NCI-H82 treated with DMSO at 0.1 percent for 48 hours (cell line): Measurements from ENCODE around the gene RPA1.
"Not testable (repeated sequence)": the region's sequence is repeated elsewhere in the genome, so short reads cannot be mapped to it uniquely, and the experiment has no call there.

Experiments
- DNase-seq: peaks from one replicate; lab custom pipeline; 2025; ENCODE audit not compliant: unreplicated experiment; lab: John Stamatoyannopoulos, UW

Gene RPA1

DNA sequence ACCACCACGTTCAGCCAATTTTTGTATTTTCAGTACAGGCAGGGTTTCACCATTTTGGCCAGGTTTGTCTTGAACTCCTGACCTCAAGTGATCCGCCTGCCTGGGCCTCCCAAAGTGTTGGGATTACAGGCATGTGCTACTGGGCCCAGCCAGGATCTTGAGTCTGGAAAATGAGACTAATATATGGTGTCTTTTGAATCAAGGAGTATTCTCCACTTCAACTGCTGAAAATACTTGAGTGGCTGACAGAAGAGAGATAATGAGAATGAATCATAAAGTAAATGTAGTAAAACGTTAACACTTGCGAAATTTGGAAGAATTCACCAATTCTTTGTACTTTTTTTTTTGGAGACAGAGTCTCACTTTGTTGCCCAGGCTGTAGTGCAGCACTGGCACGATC is 16.7 kb upstream of the RPA1 start:
- DNase-seq = no peak

DNA sequence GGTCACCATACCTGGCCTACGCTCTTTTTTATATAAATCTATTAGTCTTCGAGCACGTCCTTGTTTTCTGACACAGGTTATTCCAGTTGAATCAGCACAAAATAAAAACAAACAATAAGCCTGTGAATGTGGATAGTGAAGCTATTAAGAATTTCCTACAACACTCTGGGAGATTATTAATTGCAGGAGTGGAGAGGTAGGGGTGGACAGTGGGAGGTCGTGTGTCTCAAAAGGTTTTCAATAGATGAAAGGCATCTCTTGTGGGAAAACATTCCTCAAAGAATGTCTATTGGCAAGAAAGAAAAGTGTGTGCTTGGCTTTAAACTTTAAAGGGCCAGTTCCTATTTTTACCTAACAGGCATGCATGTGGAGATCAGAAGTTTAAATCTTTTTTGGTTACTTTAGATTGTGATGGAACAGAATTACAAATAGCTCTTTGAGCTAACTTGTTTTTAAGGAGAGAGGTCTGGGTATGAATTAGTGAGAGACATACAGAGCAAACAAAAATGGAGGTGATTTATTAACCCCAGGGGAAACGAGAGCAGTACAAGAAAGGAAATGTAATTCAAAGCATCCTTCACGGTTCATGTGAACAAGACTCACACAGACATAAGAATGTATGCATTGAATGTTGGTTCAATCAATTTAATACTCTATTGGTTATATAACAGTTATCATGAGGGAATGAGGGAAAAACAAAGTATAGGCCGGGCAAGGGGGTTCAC is 9.1 kb upstream of the RPA1 start:
- DNase-seq = no peak

DNA sequence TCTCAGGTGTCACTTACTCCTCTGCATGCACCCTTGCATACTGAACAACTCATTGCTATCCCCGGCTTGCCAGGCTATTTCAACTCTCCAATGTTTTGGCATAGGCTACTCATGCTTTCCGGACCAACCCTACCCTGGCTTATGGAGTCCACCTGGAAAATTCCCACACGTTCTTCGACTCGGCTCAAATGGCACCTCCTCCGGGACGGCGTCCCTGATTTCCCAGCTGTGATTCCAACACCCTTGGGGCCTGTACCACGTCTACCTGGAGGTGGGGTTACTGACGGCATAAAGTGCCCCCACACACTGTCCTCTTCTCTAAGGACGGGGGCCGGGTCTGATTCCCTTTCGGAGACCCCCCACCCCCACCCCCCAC is 601 bp upstream of the RPA1 start:
- no peak for DNase-seq

DNA sequence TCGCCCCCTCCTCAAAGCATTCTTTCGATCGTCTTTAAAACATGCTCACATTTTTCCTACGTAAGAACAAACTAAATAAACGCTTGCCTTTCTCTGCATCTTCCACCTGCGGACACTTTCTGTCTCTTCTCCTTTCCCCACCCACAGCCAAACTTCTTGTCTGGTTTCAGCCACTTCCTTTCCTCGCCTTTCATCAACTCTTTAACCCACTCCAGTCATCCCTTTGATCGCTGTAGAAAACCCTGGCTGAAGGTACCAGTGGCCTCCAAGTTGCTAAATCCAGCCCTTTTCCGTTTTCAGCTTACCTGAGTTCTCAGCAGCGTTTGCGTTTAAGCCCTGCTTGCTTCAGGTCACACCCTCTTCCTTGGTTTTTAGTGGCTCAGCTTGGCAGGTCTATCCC is 483 bp downstream of the RPA1 start:
- peak; percentile 37 for DNase-seq

DNA sequence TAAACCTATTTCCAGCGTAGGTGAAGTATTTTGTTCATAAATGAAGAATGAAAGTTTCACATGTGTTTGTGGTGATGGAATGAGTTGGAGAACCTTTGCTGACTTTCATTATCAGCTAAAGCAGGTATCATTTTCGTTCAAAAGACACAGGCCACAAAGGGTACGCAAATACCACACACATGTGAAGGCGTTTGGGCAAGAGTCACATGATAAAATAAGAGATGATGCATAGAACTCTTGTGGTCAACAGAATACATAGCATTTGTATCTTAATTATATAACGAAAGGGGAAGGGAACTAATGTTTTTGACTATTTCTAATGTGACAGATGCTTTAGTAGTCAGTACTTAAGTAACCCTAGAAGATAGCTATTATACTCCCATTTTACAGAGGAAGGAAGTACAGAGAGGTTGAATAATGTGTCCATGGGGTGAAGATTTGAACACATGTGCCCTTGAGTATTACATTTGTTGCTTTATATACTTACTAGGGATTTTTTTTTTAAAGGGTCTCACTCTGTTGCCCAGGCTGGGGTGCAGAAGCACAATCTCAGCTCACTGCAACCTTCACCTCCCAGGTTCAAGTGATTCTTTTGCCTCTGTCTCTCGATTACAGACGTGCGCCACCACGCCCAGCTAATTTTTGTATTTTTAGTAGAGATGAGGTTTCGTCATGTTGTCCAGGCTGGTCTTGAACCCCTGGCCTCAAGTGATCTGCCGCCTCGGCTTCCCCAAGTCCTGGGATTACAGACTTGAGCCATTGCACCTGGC is 4.8 kb downstream of the RPA1 start:
- no peak for DNase-seq

DNA sequence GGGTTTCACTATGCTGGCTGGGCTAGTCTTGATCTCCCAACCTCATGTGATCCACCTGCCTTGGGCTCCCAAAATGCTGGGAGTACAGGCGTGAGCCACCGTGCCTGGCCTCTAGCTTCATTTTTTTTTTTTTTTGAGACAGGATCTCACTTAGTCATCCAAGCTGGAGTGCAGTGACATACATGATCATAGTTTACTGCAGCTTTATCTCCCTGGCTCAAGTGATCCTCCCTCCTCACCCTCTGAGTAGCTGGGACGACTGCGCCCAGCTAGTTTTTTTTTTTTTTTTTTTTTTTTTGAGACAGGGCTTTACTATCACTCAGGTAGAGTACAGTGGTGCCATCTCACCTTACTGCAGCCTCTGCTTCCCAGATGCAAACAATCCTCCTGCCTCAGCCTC is 9.7 kb downstream of the RPA1 start:
- DNase-seq = no peak

DNA sequence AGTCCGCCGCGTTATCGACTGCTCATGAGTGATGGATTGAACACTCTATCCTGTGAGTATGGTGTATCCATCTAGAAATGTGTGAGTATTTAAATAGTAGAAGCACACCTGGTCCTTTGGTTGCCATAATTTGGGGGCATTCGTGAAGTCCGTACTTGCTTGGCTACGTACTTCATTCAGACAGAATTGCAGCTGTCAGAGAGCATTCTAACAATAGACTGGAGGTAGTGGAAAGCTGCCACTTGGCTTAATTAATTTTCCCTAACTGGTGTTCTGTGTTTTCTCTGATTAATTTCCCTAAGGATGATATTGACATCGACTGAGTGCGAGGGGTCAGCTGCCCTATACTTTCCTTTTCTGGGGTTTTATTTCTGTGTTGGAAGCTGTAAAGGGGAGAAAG is 14.1 kb downstream of the RPA1 start:
- no peak for DNase-seq

DNA sequence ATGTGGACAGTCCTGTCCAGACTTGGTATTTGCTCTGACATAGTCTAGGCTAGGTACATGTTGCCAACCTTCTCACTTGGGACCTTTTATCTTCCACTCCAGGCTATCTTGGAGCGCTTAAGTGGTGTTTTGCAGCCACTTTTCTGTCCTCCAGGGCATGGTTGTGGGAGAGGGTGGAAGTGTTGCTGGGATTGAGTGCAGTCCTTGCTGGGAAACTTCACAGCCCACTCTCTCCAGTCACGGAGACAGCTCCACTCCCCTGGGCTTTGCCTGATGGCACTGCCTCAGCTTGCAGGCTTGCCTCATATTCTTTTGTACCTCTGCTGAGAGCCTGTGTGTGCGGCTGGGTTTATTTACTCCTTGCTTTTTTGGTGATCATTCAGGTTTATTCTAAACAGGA is 17.4 kb downstream of the RPA1 start:
- no peak for DNase-seq

DNA sequence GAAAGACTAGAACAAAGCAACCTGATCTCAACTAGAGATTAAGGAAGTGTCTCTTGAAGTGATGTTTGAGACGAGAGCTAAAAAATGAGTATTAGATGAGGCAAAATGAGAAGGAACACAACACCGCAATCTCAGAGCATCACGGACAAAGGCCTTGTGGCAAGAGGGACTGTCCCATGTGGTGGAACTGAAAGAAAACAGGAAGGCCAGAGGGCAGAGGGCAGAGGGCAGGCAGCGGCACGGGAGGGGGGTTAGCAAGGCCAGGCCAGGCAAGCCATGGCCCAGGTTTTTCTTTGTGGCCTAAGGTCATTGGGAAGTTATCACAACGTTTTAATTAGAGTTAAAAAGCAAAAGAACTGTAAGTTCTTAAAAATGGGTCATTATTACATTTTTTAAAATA is 22.5 kb downstream of the RPA1 start:
- DNase-seq = no peak

DNA sequence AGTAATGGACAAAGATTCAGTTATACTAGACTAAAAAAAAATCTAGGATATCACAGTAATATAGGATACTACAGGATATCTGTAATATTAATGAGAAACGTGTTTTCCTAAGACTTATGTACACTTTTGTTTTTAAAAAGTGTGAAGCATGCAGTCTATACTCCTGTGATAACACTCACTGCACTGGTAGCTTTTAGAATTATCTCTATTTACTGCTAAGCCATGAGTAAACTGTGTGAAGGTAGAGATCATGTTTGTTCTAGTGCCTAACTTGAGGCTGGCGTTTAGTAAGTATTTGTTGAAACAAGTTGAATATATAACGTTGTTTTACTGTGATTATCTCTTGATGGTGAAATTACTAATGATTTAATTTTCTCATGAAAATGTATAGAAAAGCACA is 23.9 kb downstream of the RPA1 start:
- no peak for DNase-seq

DNA sequence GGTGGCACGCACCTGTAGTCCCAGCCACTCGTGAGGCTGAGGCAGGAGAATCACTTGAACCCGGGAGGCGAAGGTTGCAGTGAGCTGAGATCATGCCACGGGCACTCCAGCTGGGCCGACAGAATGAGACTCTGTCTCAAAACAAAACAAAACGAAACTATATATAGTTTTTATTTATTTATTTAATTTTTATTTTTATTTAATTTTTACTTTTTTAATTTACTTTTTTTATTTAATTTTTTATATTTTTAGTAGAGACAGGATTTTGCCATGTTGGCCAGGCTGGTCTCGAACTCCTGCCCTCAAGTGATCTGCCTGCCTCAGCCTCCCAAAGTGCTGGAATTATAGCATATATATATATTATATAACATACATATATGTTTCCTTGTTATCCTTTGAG is 26.7 kb downstream of the RPA1 start:
- DNase-seq = not testable (repeated sequence)

DNA sequence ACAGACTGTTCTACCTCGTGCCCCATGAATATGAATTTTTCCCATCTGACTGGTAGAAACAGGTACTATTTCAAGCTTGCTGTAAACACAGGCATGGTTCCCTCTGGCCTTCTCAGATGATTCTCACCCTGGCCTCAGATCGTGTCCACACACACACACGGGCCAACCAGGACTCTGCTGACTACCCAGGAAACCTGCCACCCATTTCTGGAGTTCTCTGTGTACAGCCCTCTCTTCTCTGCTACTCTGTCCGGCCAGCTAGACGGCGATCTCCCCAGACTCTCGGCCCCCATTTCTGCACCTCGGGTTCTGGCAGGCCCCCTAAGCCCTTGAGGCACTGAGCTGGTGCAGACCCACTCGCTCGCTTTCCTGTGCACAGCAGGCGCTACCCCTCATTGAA is 31.2 kb downstream of the RPA1 start:
- DNase-seq = no peak

DNA sequence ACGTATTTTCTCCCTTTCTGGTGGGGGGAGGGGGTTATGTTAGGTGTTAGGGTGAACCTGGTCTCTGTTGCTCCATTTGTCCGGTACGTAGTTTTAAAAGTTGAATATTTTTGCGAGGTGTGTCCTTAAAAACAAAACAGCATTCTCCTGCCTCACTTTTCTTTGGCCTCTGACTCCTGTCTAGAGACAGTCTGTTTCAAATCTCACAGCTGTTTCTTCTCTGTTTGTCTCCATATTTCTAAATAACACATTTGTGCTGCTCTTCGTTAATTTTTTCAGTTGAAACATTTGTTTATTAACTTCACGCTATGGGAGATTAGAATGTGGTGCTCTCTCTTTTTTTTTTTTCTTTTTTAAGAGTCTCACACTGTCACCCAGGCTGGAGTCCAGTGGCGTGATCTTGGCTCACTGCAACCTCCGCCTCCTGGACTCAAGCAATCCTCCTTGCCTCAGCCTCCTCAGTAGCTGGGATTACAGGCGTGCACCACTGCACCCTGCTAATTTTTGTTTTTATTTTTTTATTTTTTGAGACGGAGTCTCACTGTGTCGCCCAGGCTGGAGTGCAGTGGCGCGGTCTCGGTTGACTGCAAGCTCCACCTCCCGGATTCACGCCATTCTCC is 31.7 kb downstream of the RPA1 start:
- no peak for DNase-seq

DNA sequence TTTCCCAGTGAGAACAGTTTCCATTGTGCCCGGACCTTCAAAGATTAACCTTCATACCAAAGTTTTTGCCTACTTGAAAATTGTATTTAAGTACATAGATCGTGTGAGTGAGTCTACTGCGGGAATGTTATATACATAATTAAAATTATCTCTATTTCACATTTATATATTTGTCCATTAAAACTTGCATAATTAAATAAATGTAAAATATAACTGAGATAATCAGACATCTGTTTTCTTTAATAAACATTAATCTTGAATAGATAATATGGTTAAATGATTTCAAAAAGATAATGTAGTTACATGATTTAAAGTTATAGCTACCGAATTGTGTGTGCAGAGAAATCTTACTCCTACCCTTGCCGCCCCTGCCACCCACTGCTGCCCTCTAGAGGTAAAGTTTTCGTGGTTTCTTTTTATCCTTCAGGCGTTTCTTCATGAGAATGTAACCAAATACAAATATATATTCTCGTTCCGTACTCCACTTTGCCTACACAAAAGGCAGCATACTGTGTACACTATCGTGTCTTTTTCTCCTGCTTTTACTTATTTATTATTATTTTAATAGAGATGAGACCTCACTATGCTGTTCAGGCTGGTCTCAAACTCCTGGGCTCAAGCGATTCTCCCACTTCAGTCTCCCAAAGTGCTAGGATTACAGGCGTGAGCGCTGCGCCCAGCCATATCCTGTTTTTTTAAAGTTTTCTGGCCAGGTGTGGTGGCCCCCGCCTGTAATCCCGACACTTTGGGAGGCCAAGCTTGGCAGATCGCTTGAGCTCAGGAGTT is 35.6 kb downstream of the RPA1 start:
- peak; percentile 40 for DNase-seq

DNA sequence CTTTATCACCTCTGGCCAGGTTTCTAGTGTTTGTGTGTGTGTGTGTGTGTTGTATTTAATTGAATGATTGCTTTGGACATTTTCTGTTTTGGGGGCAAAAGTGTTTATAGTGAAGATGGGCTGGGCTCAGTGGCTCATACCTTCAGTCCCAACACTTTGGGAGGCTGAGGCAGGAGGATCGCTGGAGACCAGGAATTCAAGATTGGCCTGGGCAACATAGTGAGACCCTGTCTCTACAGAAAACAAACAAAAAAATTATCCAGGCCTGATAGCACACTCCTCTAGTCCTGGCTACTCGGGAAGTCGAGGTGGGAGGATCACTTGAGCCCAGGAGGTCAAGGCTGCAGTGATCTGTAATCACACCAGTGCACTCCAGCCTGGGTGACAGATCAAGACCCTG is 37.5 kb downstream of the RPA1 start:
- no peak for DNase-seq

DNA sequence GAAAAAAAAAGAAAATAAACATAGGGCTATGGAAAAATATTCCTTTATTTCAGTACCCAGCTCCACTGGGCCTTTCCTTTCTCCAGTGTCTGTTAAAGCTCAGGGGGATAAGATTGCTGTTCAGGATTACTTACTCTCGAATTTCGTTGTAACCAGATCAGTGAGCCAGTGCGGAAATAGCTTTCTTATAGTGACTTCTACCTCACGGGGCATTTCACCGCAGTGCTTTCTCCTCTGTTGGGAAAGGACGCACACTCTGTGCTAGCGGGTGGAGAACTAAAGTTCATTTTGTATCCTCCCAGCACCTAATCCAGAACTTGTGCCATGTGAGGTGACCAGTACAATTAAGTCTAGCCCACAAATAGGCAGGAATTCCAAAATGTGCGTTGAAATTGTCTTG is 38.3 kb downstream of the RPA1 start:
- DNase-seq = no peak

DNA sequence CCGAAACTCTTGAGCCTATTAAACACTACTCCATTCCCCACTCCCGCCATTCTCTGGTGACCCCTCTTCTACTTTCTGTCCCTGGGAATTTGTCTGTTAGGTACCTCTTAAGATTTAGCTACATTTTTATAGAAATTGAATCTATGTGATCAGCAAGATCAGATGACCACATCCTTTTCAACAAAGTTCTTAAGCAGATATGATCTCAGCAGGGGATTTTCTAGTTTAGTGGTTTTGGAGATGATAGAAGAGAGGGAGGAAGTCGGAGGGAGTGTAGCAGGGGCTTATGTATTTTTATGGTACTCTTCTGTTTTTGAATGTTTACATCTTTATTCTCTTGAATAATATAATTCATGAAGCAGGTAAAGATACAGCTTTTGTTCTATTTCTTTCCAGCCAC is 40.8 kb downstream of the RPA1 start:
- DNase-seq = no peak

DNA sequence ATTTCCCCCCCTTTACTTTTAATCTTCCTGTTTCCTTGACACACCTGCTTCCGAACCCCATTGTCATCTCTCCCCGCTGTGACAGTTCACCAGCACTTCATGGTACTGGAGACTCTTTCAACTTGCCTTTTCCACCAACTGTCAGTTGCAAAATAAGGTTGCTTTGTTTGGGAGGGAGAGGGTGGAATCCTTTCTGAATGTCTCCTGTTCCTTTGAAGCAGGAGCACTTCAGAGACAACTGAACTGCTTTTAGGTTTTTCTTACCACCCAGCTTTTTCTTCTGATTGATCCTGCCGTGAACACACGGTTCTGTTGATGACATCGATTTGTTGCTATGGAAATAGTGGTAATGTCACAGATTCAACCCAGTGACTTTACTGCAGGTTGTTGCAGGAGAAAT is 42.0 kb downstream of the RPA1 start:
- DNase-seq = no peak

DNA sequence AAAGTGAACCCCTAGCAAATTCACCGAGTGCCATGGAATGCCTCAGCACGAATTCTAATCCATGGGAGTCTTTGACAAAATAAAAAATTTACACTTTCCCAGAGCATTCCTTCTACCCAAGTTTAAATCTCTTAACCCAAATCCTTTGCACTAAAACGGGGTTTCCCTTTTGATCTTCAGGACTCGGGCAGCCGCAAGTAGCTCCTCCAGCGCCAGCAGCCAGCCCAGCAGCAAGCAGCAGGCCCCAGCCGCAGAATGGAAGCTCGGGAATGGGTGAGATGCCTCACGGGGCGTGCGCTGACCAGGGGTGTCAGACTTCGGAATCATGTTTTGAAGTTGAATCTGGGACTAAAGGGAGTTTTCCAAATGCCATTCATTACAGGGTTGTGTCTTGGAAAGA is 42.4 kb downstream of the RPA1 start:
- no peak for DNase-seq

DNA sequence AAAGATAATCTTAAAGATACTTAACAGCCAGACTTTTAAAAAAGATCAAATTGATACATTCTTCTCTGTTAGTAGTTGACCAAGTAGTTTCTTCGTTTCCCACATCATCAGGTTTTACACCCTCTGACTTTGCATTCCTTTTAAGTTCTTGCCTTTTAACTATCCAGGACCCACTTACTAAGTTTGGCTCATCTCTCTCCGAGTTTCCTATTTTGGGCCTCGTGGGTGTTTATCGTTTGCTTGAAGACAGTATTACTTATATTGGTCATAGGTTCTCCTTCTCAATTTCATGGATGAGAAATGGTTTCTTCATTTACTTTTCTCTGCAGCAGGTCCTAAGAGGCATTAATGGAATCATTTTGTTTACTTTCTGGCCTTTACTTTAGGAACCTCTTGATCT is 43.2 kb downstream of the RPA1 start:
- no peak for DNase-seq

DNA sequence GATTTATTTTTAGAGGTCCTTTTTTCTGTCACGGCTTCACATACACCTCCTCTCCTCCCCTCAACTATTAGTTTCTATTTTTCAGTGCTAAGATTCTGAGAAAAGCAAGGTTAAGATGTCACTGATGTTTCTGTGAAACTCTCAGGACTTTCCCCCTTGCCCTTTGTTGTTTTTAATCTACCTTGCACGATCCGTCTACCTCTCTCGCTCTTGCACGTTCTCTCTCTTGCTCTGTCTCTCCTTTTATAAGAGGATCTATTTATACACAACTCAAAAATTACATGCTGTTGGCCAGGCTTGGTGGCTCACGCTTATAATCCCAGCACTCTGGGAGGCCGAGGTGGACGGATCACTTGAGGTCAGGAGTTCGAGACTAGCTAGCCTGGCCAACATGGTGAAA is 43.6 kb downstream of the RPA1 start:
- no peak for DNase-seq

DNA sequence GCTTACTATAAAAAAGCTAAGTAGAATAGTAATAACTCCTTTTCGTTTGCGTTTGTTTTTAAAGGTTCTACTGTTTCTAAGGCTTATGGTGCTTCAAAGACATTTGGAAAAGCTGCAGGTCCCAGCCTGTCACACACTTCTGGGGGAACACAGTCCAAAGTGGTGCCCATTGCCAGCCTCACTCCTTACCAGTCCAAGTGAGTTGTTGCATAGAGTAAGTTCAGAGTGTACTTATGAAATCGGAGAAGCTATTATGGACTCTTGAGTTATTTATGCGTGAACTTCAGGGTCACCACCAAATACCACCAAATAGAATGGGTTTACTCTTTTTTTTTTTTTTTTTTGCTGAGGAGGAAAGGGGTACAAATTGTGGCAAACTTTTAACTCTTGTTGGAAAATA is 45.8 kb downstream of the RPA1 start:
- no peak for DNase-seq
